HepG2 (cell line): Measurements from ENCODE around the gene PLGRKT.

Source experiments
- ATF4 ChIP-seq, 2 experiments: fragments of 450-650 bp in 1 of 2; sonication (generic) in 1 of 2; formaldehyde crosslinking; IDR thresholded peaks; 2 replicates each; pipeline versions ENCODE4 v1.5.0 to v1.8.0; 2020 to 2022; ENCODE audit warnings: mild to moderate bottlenecking in 1 of 2, missing genetic modification reagents in 1 of 2
- BRD4 ChIP-seq: sonication (generic); formaldehyde crosslinking; IDR thresholded peaks from 2 replicates; pipeline ENCODE4 v1.4.0; 2020; ENCODE audit warnings: missing genetic modification reagents
- FOXK1 ChIP-seq: sonication (generic); formaldehyde crosslinking; IDR thresholded peaks from 2 replicates; pipeline ENCODE4 v1.4.0; 2020; ENCODE audit warnings: low read depth, missing genetic modification reagents, borderline replicate concordance
- JUNB ChIP-seq: sonication (generic); formaldehyde crosslinking; IDR thresholded peaks from 2 replicates; pipeline ENCODE4 v1.8.0; 2022; ENCODE audit warnings: missing genetic modification reagents, mild to moderate bottlenecking, borderline replicate concordance
- REST ChIP-seq, 2 experiments: IDR thresholded peaks; 2 replicates each; pipeline ENCODE4 v1.6.1; 2011 to 2012; ENCODE audit warnings: low read length in 2 of 2, borderline replicate concordance in 1 of 2, low read depth in 1 of 2, mild to moderate bottlenecking in 1 of 2, moderate library complexity in 1 of 2
- SMAD9 ChIP-seq: sonication (generic); formaldehyde crosslinking; IDR thresholded peaks from 2 replicates; pipeline ENCODE4 v1.5.1; 2020; ENCODE audit warnings: mild to moderate bottlenecking, missing genetic modification reagents
- SMC3 ChIP-seq: IDR thresholded peaks from 2 replicates; pipeline ENCODE4 v1.6.1; 2011; ENCODE audit warnings: low read length, improper control_type of control experiment
- TEF ChIP-seq: sonication (generic); formaldehyde crosslinking; IDR thresholded peaks from 2 replicates; pipeline ENCODE4 v1.5.0; 2020; ENCODE audit warnings: missing genetic modification reagents
- ZBTB1 ChIP-seq: sonication (generic); formaldehyde crosslinking; IDR thresholded peaks from 2 replicates; pipeline ENCODE4 v1.4.0; 2020; ENCODE audit warnings: missing genetic modification reagents, borderline replicate concordance
- ZNF264 ChIP-seq: sonication (generic); formaldehyde crosslinking; IDR thresholded peaks from 2 replicates; pipeline ENCODE4 v1.4.0; 2020; ENCODE audit warnings: missing genetic modification reagents

GRCh38 chr9:5392285-5392684, 45.4 kb downstream of the PLGRKT start:
- TF ChIP-seq ZBTB1 (CRISPR knock-in tag) (no peak), SMC3 (no peak), ATF4 (CRISPR knock-in tag; IDR thresholded peaks at IDR 0.05) (no peak), FOXK1 (CRISPR knock-in tag) (no peak), JUNB (no peak), BRD4 (CRISPR knock-in tag) (no peak), TEF (CRISPR knock-in tag) (no peak), ZNF264 (CRISPR knock-in tag) (no peak), SMAD9 (CRISPR knock-in tag) (no peak), REST (IDR thresholded peaks at IDR 0.05; ENCODE audit: borderline replicate concordance in 1 of 2, low read depth in 1 of 2, low read length in 2 of 2) (no peak)
